Brain microvascular endothelial cell (primary cell): ENCODE results near the gene VPREB3.

ENCODE experiments used
- DNase-seq: peaks from one replicate; pipeline ENCODE4 v3.0.0-alpha.2; 2020
- H3K27ac ChIP-seq: fragments of 250-450 bp; sonication (Bioruptor Pico); 2 replicates; pipeline ENCODE4 v1.5.1; 2020; ENCODE audit warnings: mild to moderate bottlenecking, moderate library complexity
- H3K27me3 ChIP-seq: fragments of 250-450 bp; sonication (Bioruptor Pico); replicated peaks from 2 replicates; pipeline ENCODE4 v1.5.1; 2020; ENCODE audit warnings: mild to moderate bottlenecking
- H3K36me3 ChIP-seq: fragments of 250-450 bp; sonication (Bioruptor Pico); replicated peaks from 2 replicates; pipeline ENCODE4 v1.5.1; 2020; ENCODE audit warnings: mild to moderate bottlenecking
- H3K4me3 ChIP-seq: 2 replicates; pipeline ENCODE4 v1.5.1; 2011; ENCODE audit warnings: low read depth, mild to moderate bottlenecking, control low read depth, low read length, moderate library complexity
- CTCF ChIP-seq: IDR thresholded peaks from 2 replicates; pipeline ENCODE4 v1.5.1; 2011; ENCODE audit warnings: low read depth, mild to moderate bottlenecking, moderate library complexity, low read length, control low read depth, inconsistent platforms; ENCODE audit errors: missing control alignments
- in situ Hi-C: cut with HindIII; loops from 2 replicates; pipeline ENCODE4 v1.10.0; 2017; ENCODE audit warnings: low sequenced_read_pairs, low pct_ligation_motif_present

VPREB3 gene

DNA sequence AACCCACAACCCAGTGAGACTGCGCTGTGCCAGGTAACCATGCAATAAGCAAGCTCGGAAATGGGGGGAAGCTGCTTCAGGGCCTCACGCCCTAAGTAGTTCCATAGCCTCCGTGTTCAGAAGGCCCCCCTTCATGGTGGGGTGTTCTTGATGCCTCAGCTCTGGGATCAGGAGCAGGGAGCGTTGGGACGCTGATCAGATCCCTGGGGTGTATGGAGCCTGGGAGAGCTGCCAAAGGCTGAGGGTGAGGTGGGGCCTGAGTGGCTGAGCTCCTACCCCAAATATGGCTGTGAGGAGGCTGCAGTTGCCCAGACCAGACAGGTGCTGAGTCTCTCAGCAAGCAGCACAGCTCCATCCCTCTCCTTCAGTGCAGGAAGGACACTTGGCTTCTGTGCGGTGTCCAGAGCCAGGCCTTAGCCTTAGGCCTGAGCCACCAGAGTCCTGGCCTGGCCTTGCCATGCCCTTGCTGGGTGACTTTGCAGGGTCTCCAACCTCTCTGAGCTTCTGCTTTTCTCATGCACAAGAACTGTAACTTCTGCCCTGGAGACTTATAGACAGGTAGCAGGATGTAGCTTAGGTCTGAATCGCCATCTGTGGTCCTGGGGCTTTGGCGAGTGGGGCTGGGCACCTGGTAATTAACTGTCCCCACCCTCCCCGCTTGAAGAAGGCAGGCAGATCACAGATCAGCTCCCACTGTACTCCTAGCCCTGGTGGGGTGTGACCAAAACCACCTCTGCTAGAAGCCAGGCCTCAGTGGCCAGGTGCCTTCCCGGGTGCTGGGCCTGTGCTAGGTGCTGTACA, 23.8 kb upstream of the VPREB3 start:
- no peak overlapping the region for H3K4me3 ChIP-seq
- in situ Hi-C loops: no loop called here
- H3K27me3 ChIP-seq: no peaks in the 10 kb centered on the region
- H3K27ac ChIP-seq: no peak overlapping the region
- TF ChIP-seq CTCF: no peak
- no peaks in the 10 kb centered on the region for H3K36me3 ChIP-seq
- DNase-seq: no peak

DNA sequence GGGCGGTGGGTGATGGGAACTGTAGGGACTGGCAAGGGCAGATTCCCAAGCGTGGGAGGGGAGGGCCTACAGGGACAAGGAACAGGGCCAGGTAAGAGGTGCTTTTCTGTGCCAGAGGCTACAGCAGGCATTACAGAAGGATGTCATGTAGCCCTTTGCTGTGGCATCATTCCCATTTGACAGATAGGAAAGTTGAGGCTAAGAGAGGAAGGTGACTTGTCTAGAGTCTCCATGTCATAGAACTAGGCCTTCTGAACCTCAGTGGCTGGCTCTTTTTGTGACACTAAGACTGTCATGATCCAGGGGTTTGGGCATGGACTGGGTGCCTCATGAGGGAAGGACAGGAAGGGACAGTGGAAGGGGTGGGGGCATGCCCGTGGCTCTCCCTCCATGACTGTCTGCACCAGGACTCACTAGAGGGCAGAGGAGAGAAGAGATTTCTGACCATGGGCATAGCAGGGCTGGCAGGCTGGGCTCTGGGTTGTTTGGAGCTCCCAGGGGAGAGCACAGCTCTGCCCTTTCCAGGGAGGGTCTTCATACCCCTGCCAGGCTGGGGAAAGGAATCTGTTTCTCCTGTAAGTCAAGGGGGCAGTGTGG, 21.7 kb upstream of the VPREB3 start:
- H3K27ac ChIP-seq: no peak overlapping the region
- H3K27me3 ChIP-seq: no peaks in the 10 kb centered on the region
- H3K36me3 ChIP-seq: no peaks in the 10 kb centered on the region
- DNase-seq: no peak
- no peak overlapping the region for H3K4me3 ChIP-seq
- in situ Hi-C loops: no loop called here
- TF ChIP-seq CTCF: no peak

DNA sequence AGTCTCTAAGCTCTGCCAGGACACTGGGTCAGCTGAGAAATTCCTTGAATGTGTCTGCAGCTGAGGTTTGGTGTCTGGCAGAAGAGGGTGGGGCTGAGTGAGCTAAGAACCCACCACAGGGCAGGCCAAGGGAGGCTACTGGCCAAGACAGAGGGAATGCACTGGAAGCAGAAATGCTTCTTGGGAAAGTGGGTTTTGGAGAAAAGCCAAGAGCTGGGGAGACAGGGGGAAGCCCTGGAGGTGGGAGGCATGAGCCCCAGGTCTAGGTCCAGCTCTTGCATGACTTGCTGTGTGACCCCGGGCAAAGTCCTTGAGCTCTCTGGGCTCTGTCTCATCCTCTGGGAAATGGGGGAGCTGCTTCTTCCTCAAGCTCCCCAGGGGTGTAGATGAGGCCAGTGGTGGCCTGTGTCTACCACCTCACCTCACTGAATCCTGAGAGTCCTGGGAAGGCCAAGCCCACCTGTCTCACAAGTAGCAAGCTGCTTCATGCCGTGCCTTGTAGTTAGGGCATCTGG, 20.8 kb upstream of the VPREB3 start:
- no peak for TF ChIP-seq CTCF
- Histone ChIP-seq H3K4me3 (no peak overlapping the region), H3K27ac (no peak overlapping the region), H3K27me3 (no peaks in the 10 kb centered on the region), H3K36me3 (no peaks in the 10 kb centered on the region)
- in situ Hi-C loops: no loop called here
- peak; percentile 27 for DNase-seq

- no peak for TF ChIP-seq CTCF
- no peak overlapping the region for H3K27ac ChIP-seq
- H3K36me3 ChIP-seq: no peaks in the 10 kb centered on the region
- H3K4me3 ChIP-seq: no peak overlapping the region
- in situ Hi-C loops: no loop called here
- no peak for DNase-seq
- no peaks in the 10 kb centered on the region for H3K27me3 ChIP-seq
These were observed 20.1 kb upstream of the VPREB3 start for GRCh38 chr22:23774114-23774921.

- DNase-seq: no peak
- H3K27me3 ChIP-seq: no peaks in the 10 kb centered on the region
- in situ Hi-C loops: no loop called here
- TF ChIP-seq CTCF: no peak
- H3K27ac ChIP-seq: no peak overlapping the region
- H3K36me3 ChIP-seq: no peaks in the 10 kb centered on the region
- no peak overlapping the region for H3K4me3 ChIP-seq
These were observed 19.4 kb upstream of the VPREB3 start for GRCh38 chr22:23773483-23774113.
